GM12864 (cell line): ENCODE measurements around the gene PPP1R14C.

Experiments used
- DNase-seq: peaks from one replicate; pipeline ENCODE4 v3.0.0-alpha.2; 2011; ENCODE audit warnings: low read depth
- H3K4me3 ChIP-seq: 2 replicates; pipeline ENCODE4 v1.5.1; 2011; ENCODE audit warnings: mild to moderate bottlenecking, low read depth, low read length, control low read depth
- TF ChIP-seq, protein P1 (sequence below): IDR thresholded peaks from 2 replicates; pipeline ENCODE4 v1.5.1; 2011; ENCODE audit warnings: low read depth, mild to moderate bottlenecking, moderate library complexity, low read length, control low read depth, inconsistent platforms; ENCODE audit errors: missing control alignments

PPP1R14C gene

DNA sequence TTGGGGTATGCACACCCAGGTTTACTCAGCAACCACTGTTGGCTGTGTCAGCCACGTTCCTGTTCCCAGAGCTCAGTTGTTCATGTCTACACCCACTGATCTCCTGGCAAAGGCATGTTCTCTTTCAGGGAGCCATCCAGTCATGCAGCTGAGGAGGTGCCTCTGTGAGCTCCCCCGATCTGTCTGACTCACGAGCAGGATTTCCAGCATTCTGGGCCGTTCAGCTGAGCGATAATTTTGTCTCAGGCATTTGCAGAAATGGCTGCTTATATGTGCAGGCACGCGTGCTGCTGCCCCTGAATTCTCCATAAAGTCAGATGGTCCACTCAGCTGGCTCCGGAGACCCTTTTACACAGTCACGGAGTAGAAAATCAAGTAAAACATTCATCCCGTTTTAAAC is 147.6 kb downstream of the PPP1R14C start:
- TF ChIP-seq, protein P1, sequence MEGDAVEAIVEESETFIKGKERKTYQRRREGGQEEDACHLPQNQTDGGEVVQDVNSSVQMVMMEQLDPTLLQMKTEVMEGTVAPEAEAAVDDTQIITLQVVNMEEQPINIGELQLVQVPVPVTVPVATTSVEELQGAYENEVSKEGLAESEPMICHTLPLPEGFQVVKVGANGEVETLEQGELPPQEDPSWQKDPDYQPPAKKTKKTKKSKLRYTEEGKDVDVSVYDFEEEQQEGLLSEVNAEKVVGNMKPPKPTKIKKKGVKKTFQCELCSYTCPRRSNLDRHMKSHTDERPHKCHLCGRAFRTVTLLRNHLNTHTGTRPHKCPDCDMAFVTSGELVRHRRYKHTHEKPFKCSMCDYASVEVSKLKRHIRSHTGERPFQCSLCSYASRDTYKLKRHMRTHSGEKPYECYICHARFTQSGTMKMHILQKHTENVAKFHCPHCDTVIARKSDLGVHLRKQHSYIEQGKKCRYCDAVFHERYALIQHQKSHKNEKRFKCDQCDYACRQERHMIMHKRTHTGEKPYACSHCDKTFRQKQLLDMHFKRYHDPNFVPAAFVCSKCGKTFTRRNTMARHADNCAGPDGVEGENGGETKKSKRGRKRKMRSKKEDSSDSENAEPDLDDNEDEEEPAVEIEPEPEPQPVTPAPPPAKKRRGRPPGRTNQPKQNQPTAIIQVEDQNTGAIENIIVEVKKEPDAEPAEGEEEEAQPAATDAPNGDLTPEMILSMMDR = no peak

DNA sequence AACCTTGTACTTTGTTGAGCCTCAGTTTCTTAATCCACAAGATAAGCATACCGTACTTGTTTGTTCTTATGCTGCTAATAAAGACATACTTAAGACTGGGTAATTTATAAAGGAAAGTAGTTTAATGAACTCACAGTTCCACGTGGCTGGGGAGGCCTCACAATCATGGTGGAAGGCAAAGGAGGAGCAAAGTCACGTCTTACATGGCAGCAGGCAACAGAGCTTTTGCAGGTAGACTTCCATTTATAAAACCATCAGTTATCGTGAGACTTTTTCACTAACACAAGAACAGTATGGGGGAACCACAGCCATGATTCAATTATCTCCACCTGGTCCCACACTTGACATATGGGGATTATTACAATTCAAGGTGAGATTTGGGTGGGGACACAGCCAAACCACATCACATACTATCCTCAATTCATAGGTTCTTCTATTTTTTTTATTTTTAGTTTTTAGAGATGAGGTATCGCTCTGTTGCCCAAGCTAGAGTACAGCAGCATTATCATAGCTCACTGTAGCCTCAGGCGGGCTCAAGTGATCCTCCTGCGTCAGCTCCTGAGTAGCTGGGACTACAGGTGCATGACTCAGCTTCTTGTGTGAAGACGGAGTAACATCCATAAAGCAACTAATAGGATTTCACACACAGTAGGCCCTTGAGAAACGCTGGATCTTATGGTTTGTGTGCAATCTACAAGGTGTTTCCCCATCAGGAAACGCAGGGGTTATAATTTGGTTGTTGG is 149.3 kb downstream of the PPP1R14C start:
- DNase-seq = no peak
- H3K4me3 ChIP-seq = no peak overlapping the region

More for the DNA sequence above, 147.6 kb downstream of the PPP1R14C start:
- no peak for DNase-seq
- H3K4me3 ChIP-seq = no peak overlapping the region

DNA sequence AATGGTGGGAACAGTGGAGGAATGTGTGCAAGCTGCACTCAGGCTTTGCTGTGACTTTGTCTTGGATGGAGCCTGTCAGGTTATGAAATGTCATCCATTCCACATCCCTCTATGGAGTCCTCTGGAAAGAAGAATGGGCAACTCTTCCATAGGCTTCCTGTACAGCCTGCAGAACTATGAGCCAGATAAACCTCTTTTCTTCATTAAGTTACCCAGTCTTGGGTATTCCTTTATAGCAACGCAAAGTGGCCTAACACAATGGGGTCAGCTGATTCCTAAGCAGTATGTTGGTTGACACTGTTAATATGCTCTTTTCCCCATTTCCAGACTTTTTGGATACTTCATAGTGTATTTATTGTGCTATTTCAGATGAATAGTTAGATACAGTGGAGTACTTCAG is 150.2 kb downstream of the PPP1R14C start:
- DNase-seq = no peak
- TF ChIP-seq, protein P1 = no peak
- H3K4me3 ChIP-seq = no peak overlapping the region

More for the DNA sequence above, 149.3 kb downstream of the PPP1R14C start:
- TF ChIP-seq, protein P1 = no peak

DNA sequence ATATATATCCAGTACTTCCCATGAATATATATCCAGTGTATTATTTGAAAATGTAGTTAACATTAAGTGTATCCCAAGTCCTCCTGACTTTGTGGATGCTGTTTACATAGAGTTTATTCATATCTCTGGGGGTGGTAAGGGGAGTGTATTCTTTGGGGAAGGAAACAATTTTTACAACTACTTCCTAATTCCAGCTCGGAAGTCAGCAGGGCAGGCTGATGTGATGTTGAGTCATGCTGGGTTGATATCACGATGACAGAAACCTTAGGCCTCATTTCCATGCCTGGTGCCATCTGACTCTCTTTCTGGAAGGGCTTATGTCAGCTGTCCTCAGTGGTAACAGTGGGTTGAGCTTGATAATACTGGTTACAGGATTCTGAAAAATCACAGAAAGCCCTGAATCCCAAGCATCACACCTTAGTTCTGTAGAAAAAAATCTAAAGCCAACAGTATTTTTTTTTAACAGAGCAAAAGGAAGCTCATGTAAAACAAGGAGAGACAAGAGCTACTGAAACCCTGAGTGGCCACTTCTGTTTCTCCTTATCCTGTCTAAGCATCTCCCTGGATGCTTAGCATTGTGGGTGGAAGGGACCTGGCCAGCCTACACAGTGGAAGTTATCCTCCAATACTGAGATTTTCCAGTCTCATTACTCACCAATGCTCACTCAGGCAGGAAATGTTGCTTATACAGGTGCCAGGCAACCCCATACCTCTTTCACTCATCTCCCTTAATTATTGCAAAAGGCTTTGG is 150.8 kb downstream of the PPP1R14C start:
- no peak for DNase-seq
- TF ChIP-seq, protein P1 = no peak
- H3K4me3 ChIP-seq = no peak overlapping the region

DNA sequence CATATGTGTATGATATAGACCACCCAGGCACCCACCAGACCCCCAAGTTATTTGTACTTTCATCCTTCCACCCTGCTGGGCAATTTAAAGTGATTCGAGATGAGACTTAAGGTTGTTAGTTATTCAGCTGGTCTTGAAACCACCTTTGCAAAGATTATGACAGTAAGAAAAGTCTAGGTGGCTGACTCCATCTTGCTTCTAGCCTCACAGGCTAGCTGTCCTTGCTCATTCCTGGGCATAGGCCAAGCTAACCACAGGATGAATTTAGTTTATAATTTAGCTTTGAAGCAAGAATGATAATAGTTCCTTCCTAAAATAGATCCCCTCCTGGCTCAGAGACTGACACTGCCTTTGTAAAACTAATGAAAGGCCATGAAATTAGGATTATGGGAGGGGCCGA is 154.0 kb downstream of the PPP1R14C start:
- H3K4me3 ChIP-seq = no peak overlapping the region
- no peak for DNase-seq
- TF ChIP-seq, protein P1 = no peak

DNA sequence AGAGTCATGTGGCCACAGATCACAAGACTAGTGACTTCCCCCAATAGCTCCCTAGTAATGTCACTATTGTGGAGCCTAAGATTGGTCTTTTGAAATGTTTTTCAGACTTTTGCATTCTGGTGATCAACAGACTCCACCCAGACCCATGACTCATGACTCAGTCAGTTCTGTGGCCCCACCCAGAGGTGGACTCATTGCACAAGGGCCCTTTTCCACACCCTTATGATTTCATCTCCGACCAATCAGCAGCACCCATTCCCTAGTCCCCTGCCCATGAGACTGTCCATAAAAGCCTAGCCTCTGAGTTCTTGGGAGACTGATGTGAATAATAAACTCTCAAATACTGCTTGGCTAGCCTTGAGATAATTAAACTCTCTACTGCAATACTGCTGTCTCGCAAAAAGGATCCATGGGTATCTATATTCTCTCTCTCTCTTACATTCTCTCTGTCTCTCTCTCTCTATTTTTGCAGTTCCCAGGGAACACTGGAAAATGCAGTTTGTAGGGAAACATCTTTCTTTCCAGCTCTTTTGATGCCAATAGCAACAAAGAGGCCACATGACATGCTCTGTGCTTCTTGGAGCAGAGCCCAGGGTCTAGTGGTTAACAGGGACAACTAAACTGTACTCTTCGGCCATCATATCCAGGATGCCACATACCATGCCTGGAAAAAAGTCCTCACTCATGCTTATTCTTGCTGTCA is 154.6 kb downstream of the PPP1R14C start:
- DNase-seq = no peak
- H3K4me3 ChIP-seq = no peak overlapping the region
- TF ChIP-seq, protein P1 = no peak
